Spleen (tissue), 7 donors: ENCODE data around the gene FOXRED1.

Experiments used
- CTCF ChIP-seq, 11 experiments: fragments of 200-600 bp in 7 of 11; fragments of 450-650 bp in 4 of 11; sonication (generic) in 4 of 11; IDR thresholded peaks in 8 of 11; conservative IDR thresholded peaks in 3 of 11; 1 replicate in 7 of 11; 2 replicates in 4 of 11; pipeline versions ENCODE4 v1.4.0 to v1.8.0; 2016 to 2021; ENCODE audit warnings: antibody characterized with exemption in 11 of 11, inconsistent platforms in 4 of 11, mild to moderate bottlenecking in 1 of 11
- POLR2A ChIP-seq, 3 donors: fragments of 450-650 bp; IDR thresholded peaks; one replicate each; pipeline ENCODE4 v1.5.1; 2017; ENCODE audit warnings: antibody characterized with exemption in 3 of 3, mild to moderate bottlenecking in 1 of 3
- POLR2AphosphoS5 ChIP-seq, 3 donors: sonication (generic); formaldehyde crosslinking; IDR thresholded peaks; one replicate each; pipeline ENCODE4 v1.5.1; 2017; ENCODE audit warnings: antibody characterized with exemption in 3 of 3
- donor health status: DM: no; HTN: no; CAD: no; lungs with moderate emphysema.
- donor health status: DM: no; HTN: no; CAD: no.
- donor health status: DM: no; HTN: no; CAD: no.

- no peak for TF ChIP-seq CTCF (IDR thresholded peaks at IDR 0.05 in 8 of 11, conservative IDR thresholded peaks at IDR 0.05 in 3 of 11)
- TF ChIP-seq POLR2A (IDR thresholded peaks at IDR 0.05): no peak
- TF ChIP-seq POLR2AphosphoS5 (IDR thresholded peaks at IDR 0.05): no peak
Measured at GRCh38 chr11:126232683-126233082, 36.3 kb upstream of the FOXRED1 start.
